Vagina (tissue), 2 donors: Measurements from ENCODE around the gene KRTAP12-2. TPM values are rescaled to one million over a fixed set of nuclear protein-coding genes. Genes with fewer than 3 reads are reported as not detected.
A peak's percentile ranks its signal among the peaks of the same experiment; 100 is the strongest.

ENCODE experiments used
- DNase-seq, 2 donors: peaks; one replicate each; pipeline ENCODE4 v3.0.0-alpha.2; 2017; ENCODE audit errors: extremely low spot score in 2 of 2
- H3K27ac ChIP-seq: fragments of 200-600 bp; sonication (generic); one replicate; pipeline ENCODE4 v1.5.1; 2019
- H3K27me3 ChIP-seq: fragments of 200-600 bp; sonication (generic); one replicate; pipeline ENCODE4 v1.5.1; 2019
- H3K36me3 ChIP-seq, 2 donors: fragments of 200-600 bp; sonication (generic); one replicate each; pipeline ENCODE4 v1.5.1; 2017 to 2019
- H3K4me1 ChIP-seq: fragments of 200-600 bp; sonication (generic); one replicate; pipeline ENCODE4 v1.5.1; 2019
- H3K4me3 ChIP-seq, 2 donors: fragments of 200-600 bp; sonication (generic); 1 replicate in 1 of 2; 2 replicates in 1 of 2; pipeline ENCODE4 v1.5.1; 2016 to 2019
- H3K9me3 ChIP-seq: fragments of 200-600 bp; sonication (generic); one replicate; pipeline ENCODE4 v1.5.1; 2019
- CTCF ChIP-seq, 3 experiments: fragments of 450-650 bp in 2 of 3; fragments of 200-600 bp in 1 of 3; sonication (generic) in 1 of 3; IDR thresholded peaks; one replicate each; pipeline ENCODE4 v1.5.1; 2017 to 2019; ENCODE audit warnings: antibody characterized with exemption in 3 of 3, mild to moderate bottlenecking in 2 of 3, moderate library complexity in 2 of 3
- POLR2A ChIP-seq, 2 donors: fragments of 450-650 bp; IDR thresholded peaks; one replicate each; pipeline ENCODE4 v1.6.1; 2017; ENCODE audit warnings: antibody characterized with exemption in 2 of 2, mild to moderate bottlenecking in 2 of 2, moderate library complexity in 2 of 2
- POLR2AphosphoS5 ChIP-seq, 2 donors: sonication (generic); formaldehyde crosslinking; IDR thresholded peaks; one replicate each; pipeline ENCODE4 v1.9.0; 2017; ENCODE audit warnings: antibody characterized with exemption in 2 of 2, mild to moderate bottlenecking in 2 of 2, low read depth in 1 of 2; ENCODE audit not compliant: insufficient read depth in 1 of 2
- intact Hi-C: fragments of 100-400 bp; cut with DNase I; formaldehyde crosslinking; loops from one replicate; pipeline ENCODE4 v1.15.1; 2023
- total RNA-seq: library from RNA; depleted of rRNA; stranded (reverse); fragments of >200 nt; gene quantifications from one replicate; pipeline ENCODE4 v1.2.3, GENCODE V29; 2016

The KRTAP12-2 gene
- total RNA-seq, 1 donor from 2014 or later: not detected

- no peak for DNase-seq
These were observed 17.8 kb upstream of the KRTAP12-2 start for GRCh38 chr21:44684483-44684882.

GRCh38 chr21:44684077-44684476, 17.4 kb upstream of the KRTAP12-2 start:
- TF ChIP-seq POLR2AphosphoS5 (IDR thresholded peaks at IDR 0.05; ENCODE audit: insufficient read depth in 1 of 2, low read depth in 1 of 2) (no peak), POLR2A (IDR thresholded peaks at IDR 0.05) (no peak), CTCF (IDR thresholded peaks at IDR 0.05) (no peak)
- Histone ChIP-seq H3K4me1 (no peaks in the 10 kb centered on the region), H3K27me3 (no peaks in the 10 kb centered on the region), H3K27ac (no peak overlapping the region), H3K4me3 (no peak overlapping the region), H3K9me3 (no peaks in the 10 kb centered on the region), H3K36me3 (no peaks in the 10 kb centered on the region)
- DNase-seq: peak in 1 of 2 donors; percentile 69
- intact Hi-C loops: no loop called here

More at GRCh38 chr21:44684483-44684882, 17.8 kb upstream of the KRTAP12-2 start:
- Histone ChIP-seq H3K4me3 (no peak overlapping the region), H3K4me1 (no peaks in the 10 kb centered on the region), H3K36me3 (no peaks in the 10 kb centered on the region), H3K27ac (no peak overlapping the region), H3K27me3 (no peaks in the 10 kb centered on the region), H3K9me3 (no peaks in the 10 kb centered on the region)
- TF ChIP-seq POLR2AphosphoS5 (IDR thresholded peaks at IDR 0.05; ENCODE audit: insufficient read depth in 1 of 2, low read depth in 1 of 2) (no peak), CTCF (IDR thresholded peaks at IDR 0.05) (no peak), POLR2A (IDR thresholded peaks at IDR 0.05) (no peak)
- intact Hi-C loops: no loop called here

- peak; percentile 49 to 64 for DNase-seq
- no peak for TF ChIP-seq POLR2AphosphoS5 (IDR thresholded peaks at IDR 0.05; ENCODE audit: insufficient read depth in 1 of 2, low read depth in 1 of 2)
- no peak for TF ChIP-seq CTCF (IDR thresholded peaks at IDR 0.05)
- TF ChIP-seq POLR2A (IDR thresholded peaks at IDR 0.05): no peak
- no peaks in the 10 kb centered on the region for H3K27me3 ChIP-seq
- intact Hi-C loops: no loop called here
- H3K4me1 ChIP-seq: no peaks in the 10 kb centered on the region
- H3K36me3 ChIP-seq: no peaks in the 10 kb centered on the region
- no peaks in the 10 kb centered on the region for H3K9me3 ChIP-seq
- no peak overlapping the region for H3K4me3 ChIP-seq
- no peak overlapping the region for H3K27ac ChIP-seq
These were observed 15.9 kb upstream of the KRTAP12-2 start for GRCh38 chr21:44682580-44683151.

- peak; percentile 37 to 87 for DNase-seq
- intact Hi-C loops: no loop called here
- Histone ChIP-seq H3K27me3 (no peaks in the 10 kb centered on the region), H3K9me3 (no peaks in the 10 kb centered on the region), H3K4me1 (no peaks in the 10 kb centered on the region), H3K4me3 (no peak within 1 kb of the TSS), H3K36me3 (no peaks in the 10 kb centered on the region), H3K27ac (no peak within 1 kb of the TSS)
- TF ChIP-seq CTCF (IDR thresholded peaks at IDR 0.05): no peak
- TF ChIP-seq POLR2A (IDR thresholded peaks at IDR 0.05): no peak
These were observed 15.3 kb upstream of the KRTAP12-2 start, which contains the start of gene KRTAP12-1 for GRCh38 chr21:44681861-44682579. KRTAP12-1 (minus strand) TSS chr21:44682163; CDS start chr21:44682123, 40 bp downstream.

GRCh38 chr21:44681152-44681551, 14.4 kb upstream of the KRTAP12-2 start:
- Histone ChIP-seq H3K4me3 (no peak overlapping the region), H3K4me1 (no peaks in the 10 kb centered on the region), H3K36me3 (no peaks in the 10 kb centered on the region), H3K27me3 (no peaks in the 10 kb centered on the region), H3K27ac (no peak overlapping the region), H3K9me3 (no peaks in the 10 kb centered on the region)
- intact Hi-C loops: no loop called here
- TF ChIP-seq POLR2A (IDR thresholded peaks at IDR 0.05) (no peak), CTCF (IDR thresholded peaks at IDR 0.05) (no peak), POLR2AphosphoS5 (IDR thresholded peaks at IDR 0.05; ENCODE audit: insufficient read depth in 1 of 2, low read depth in 1 of 2) (no peak)
- DNase-seq: peak in 1 of 2 donors; percentile 32
